GM18861 (cell line): Measurements from ENCODE around the gene OR6C70.

Source experiments
- ATAC-seq: cut with Tn5 transposase; IDR thresholded peaks from one replicate; pipeline ENCODE4 v1.9.1; 2021; ENCODE audit not compliant: unreplicated experiment

OR6C70 gene

GRCh38 chr12:55420307-55420962 is 49.5 kb downstream of the OR6C70 start:
- ATAC-seq = no peak
